ENCODE results near the gene RPL10L.

RPL10L gene

GRCh38 chr14:46646796-46647195 is 4.8 kb downstream of the RPL10L start:
- Histone ChIP-seq H3K4me3 (ENCODE audit: control insufficient read depth in 1 of 7, extremely low read depth in 1 of 7, insufficient read depth in 4 of 7, low read depth in 2 of 7, low read length in 6 of 7) (no peak overlapping the region), H3K4me1 (ENCODE audit: control extremely low read depth in 1 of 4, control insufficient read depth in 4 of 4, insufficient read depth in 4 of 4, low read length in 3 of 4) (no peaks in the 10 kb centered on the region), H3K27ac (ENCODE audit: insufficient read depth in 1 of 2, low read depth in 1 of 2, low read length in 2 of 2, poor library complexity in 1 of 2, severe bottlenecking in 2 of 2) (no peak overlapping the region), H3K27me3 (replicated peaks in 2 of 5; ENCODE audit: control insufficient read depth in 4 of 5, insufficient read depth in 5 of 5, low read length in 4 of 5) (no peaks in the 10 kb centered on the region), H3K9me3 (ENCODE audit: control extremely low read depth in 1 of 5, control insufficient read depth in 4 of 5, insufficient read depth in 2 of 5, low read depth in 1 of 5, low read length in 4 of 5) (no peaks in the 10 kb centered on the region), H3K36me3 (ENCODE audit: control insufficient read depth in 4 of 4, insufficient read depth in 4 of 4, low read length in 3 of 4) (no peaks in the 10 kb centered on the region)
- ChIA-PET CTCF (no interaction called here), POLR2A (no interaction called here)
- DNase-seq: no peak

GRCh38 chr14:46626876-46627275 is 24.7 kb downstream of the RPL10L start:
- H3K27me3 ChIP-seq (replicated peaks in 2 of 5; ENCODE audit: control insufficient read depth in 4 of 5, insufficient read depth in 5 of 5, low read length in 4 of 5): no peaks in the 10 kb centered on the region
- no peaks in the 10 kb centered on the region for H3K9me3 ChIP-seq (ENCODE audit: control extremely low read depth in 1 of 5, control insufficient read depth in 4 of 5, insufficient read depth in 2 of 5, low read depth in 1 of 5, low read length in 4 of 5)
- WGBS (ENCODE audit: insufficient coverage): 100% methylated on average over 1 of the region's 3 CpGs
- POLR2A ChIA-PET: no interaction called here
- no peak overlapping the region for H3K4me3 ChIP-seq (ENCODE audit: control insufficient read depth in 1 of 7, extremely low read depth in 1 of 7, insufficient read depth in 4 of 7, low read depth in 2 of 7, low read length in 6 of 7)
- no peaks in the 10 kb centered on the region for H3K36me3 ChIP-seq (ENCODE audit: control insufficient read depth in 4 of 4, insufficient read depth in 4 of 4, low read length in 3 of 4)
- DNase-seq: no peak
- CTCF ChIA-PET: no interaction called here
- H3K27ac ChIP-seq (ENCODE audit: insufficient read depth in 1 of 2, low read depth in 1 of 2, low read length in 2 of 2, poor library complexity in 1 of 2, severe bottlenecking in 2 of 2): no peak overlapping the region
- H3K4me1 ChIP-seq (ENCODE audit: control extremely low read depth in 1 of 4, control insufficient read depth in 4 of 4, insufficient read depth in 4 of 4, low read length in 3 of 4): no peaks in the 10 kb centered on the region

Measured in common myeloid progenitor, CD34-positive (primary cell).